Stimulated activated CD8-positive, alpha-beta memory T cell treated with anti-CD3 and anti-CD28 coated beads, Interleukin-4, amount 100 ng/mL, for 24 hours (primary cell): Measurements from ENCODE around the gene NCF2.

Experiments
- DNase-seq: peaks from one replicate; pipeline ENCODE4 v3.0.0-alpha.2; 2020; ENCODE audit warnings: low read depth

NCF2 gene

DNA sequence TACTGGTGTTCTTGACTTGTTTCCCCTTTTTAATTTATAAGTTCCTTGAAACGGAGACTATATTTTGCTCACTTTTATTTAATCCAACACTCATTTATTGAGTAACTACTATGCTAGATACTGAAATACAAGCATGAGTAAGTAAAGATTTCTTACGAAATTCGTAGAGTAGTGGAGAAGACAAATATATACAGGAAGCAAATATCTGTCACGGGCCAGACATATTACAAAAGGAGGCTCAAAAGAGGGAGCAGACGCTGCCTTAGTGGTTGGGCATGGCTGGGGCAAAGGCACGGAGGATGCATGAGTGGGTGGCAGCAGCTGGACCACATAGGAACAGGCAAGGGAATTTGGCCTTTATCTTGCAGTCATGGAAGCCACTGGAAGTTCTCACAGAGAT is 6.8 kb downstream of the NCF2 start:
- DNase-seq = no peak

- DNase-seq = no peak
Observed at GRCh38 chr1:183582021-183582713, 8.1 kb downstream of the NCF2 start.

- no peak for DNase-seq
Observed at GRCh38 chr1:183580281-183580682, 10.0 kb downstream of the NCF2 start.

- DNase-seq = no peak
Observed at GRCh38 chr1:183578856-183579255, 11.4 kb downstream of the NCF2 start.

GRCh38 chr1:183577897-183578465 is 12.3 kb downstream of the NCF2 start:
- no peak for DNase-seq

- no peak for DNase-seq
Observed at GRCh38 chr1:183576537-183576936, 13.7 kb downstream of the NCF2 start.

DNA sequence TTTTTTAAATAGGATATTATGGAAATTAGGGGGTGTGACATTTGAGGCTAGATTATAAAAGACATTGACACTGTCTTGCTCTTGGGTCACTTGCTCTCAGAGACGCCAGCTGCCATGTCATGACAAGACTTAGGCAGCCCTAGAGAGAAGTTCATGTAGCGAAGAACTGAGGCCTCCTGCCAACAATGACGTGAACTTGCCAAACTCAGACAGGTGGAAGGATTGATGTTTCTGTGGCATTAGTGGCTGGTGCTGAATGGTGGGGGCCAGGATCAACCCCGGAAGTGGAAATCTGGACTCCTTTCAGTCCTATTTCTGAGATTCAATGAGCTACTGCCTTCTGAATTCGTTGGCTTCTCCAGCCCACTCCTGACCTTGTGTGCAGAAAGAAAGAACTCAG is 14.7 kb downstream of the NCF2 start:
- no peak for DNase-seq

GRCh38 chr1:183572721-183573120 is 17.5 kb downstream of the NCF2 start:
- no peak for DNase-seq

DNA sequence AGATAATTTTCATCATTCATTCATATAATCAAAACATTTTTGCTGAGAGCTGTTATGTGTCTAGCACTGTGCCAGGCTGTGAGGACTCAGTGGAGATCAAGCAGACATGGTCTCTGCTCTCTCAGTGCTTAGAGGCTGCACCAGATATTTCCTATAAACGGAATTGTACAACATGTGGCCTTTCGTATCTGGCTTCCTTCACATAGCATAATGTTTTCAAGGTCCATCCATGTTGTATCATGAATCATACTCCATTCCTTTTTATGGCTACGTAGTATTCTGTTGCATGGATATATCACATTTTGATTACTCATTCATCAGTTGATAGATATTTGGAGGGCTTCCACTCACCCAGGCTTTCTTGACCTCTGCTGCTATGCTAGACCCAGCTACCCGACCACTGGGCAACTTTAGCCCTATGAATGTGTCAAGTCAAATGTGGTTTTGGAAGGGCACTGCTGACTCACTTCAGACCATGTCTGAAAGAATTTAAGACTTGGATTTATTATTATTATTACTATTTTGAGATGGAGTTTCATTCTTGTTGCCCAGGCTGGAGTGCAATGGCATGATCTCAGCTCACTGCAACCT is 18.5 kb downstream of the NCF2 start:
- DNase-seq = no peak

GRCh38 chr1:183570451-183570850 is 19.8 kb downstream of the NCF2 start:
- no peak for DNase-seq

- no peak for DNase-seq
Observed at GRCh38 chr1:183569801-183570200, 20.5 kb downstream of the NCF2 start.

DNA sequence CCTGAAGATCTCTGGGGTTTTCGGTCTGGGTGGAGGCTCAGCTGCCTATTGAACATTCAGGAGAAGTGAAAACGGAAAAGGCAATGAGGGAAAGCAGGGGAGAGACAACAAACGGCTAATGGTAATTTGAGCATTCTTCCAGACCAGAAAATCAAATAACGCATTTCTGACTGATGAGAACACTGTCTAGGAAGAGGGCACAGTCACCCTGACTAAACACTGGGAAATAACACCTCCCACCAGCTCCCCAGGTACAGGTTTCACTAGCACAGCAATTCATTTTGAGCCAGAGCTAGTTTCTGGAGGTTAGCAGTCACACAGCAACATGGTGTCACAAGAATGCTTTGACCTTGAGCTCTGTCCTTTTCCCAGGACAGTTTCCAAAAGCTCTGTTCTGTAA is 21.1 kb downstream of the NCF2 start:
- DNase-seq = no peak

GRCh38 chr1:183568176-183569021 is 21.9 kb downstream of the NCF2 start:
- no peak for DNase-seq

DNA sequence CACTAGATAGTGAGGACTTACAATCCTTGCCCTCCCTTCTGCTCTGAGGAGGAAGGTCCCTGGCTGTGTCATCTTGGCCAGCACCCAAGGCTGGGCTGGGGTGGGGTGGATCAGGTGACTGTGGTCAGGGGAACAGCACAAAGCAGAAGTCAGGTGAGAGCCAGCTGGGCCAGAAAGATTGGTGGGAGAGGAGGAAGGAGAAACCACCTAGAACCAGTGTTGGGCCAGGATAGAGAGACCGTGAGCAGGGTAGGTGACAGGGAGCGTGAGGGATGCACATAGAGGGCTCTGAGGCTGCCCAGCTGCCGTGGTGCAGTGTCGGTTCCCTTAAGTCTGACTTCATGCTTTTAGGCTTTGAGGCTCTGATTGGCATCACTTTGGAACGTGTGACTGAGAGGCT is 22.7 kb downstream of the NCF2 start:
- no peak for DNase-seq

DNA sequence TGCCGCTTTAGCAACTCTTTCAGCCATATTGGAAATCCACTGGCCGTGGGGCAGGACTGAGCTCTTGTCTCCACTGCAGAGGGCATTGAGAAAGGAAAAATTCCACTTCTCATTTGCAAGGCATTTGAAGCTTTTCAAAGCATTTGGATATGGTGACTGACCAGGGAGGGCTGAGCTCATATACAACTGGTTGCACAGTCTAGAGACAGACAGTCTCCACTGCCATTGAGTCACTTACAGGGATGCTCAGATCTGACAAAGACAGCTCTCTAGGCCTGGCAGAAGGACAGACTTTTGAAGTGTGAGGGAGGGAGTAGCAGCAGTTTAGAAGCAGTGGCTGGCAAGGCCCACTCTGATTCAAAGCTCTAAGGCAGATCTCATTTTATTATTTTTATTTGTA is 24.2 kb downstream of the NCF2 start:
- DNase-seq = no peak

DNA sequence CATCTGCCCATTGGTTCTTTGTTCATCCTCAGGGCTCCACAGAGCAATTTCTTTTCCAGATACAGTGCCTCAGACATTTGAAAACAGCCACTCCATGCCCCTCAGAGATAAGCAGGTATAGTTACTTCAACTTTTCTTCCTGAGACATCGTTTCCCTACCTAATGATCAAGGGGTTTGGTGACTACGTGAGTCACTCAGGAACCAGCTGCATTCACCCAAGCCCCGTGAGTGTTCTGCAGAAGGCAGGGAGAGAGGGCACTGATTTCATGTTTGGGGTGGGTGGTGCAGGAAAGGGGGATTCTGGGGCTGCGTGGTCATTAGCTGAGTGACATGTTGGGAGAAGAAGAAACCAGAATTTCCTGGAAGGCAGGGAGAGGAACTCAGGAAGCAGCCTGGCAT is 25.0 kb downstream of the NCF2 start:
- DNase-seq = no peak

DNA sequence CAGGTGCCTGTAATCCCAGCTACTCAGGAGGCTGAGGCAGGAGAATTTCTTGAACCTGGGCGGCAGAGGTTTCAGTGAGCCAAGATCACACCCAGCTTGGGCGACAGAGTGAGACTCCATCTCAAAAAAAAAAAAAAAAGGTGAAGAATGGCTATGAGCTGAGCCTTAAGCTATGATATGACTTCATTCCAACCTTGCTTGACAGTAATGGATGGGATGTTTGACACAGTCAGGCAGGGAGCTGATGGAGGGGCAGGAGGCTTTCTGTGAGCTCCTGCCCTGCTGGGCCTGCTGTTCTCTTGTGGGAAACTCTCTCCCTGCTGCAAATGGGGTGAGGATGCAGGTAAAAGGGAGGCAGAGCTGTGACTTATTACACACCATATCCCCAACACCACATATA is 27.6 kb downstream of the NCF2 start:
- DNase-seq = no peak

DNA sequence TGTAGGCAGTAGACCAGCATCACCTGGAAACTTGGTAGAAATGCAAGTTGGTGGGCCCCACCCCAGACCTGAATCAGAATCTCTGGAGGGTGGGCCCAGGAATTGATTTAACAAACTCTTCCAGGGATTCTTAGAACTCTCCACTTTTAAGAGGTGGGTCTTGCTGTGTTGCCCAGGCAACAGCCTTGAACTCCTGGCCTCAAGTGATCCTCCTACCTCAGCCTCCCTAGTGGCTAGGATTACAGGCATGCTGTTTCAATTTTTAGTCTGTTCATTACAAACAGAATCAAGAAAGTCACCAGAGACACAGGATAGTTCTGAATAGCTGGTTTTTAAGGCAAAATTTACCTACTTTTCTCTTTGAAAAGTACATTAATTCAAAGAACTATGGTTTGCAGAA is 31.2 kb downstream of the NCF2 start:
- DNase-seq = no peak

GRCh38 chr1:183554577-183554976 is 35.7 kb downstream of the NCF2 start:
- DNase-seq = no peak

- no peak for DNase-seq
Observed at GRCh38 chr1:183553764-183554163, 36.5 kb downstream of the NCF2 start.

DNA sequence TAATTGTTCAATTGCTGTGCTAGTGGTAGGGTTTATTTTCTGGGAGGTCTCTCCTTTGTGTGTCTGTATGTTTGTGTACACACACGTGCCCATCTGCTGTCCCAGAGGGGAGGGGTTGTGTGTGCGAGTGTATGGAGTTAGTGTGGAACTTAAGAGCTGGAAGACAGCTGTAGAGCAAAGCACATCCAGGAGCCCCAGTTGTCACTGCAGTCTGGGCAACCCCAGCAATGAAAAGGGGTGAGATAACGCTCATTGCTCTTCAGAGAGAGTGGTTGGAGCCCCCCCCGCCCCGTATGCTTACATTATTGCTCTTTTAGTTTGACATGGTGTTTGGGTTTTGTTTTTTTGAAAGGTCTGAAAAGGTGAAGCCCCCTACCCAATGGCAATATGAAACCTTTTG is 36.9 kb downstream of the NCF2 start:
- no peak for DNase-seq

- no peak for DNase-seq
Observed at GRCh38 chr1:183552891-183553290, 37.4 kb downstream of the NCF2 start.

- DNase-seq = no peak
Observed at GRCh38 chr1:183552441-183552840, 37.8 kb downstream of the NCF2 start.
